Measurements from ENCODE around the gene CMIP. TPM values are rescaled to one million over a fixed set of nuclear protein-coding genes. Genes with fewer than 3 reads are reported as not detected.

CMIP gene
- total and polyA plus RNA-seq, 10 of the 15 experiments (the other 5 are each of a cell fraction or from before 2014, with no cell fraction given) = 1.2 to 43.2 (median 4.4) TPM

- TF ChIP-seq CUX1 (IDR thresholded peaks at IDR 0.05; ENCODE audit: insufficient replicate concordance, low read depth, low read length) (no peak), EED (IDR thresholded peaks at IDR 0.05; ENCODE audit: low read depth) (no peak), BCLAF1 (IDR thresholded peaks at IDR 0.05) (no peak), IRF3 (IDR thresholded peaks at IDR 0.05) (no peak)
Observed at GRCh38 chr16:81595629-81596292, 151.2 kb downstream of the CMIP start (continued).

All from GM12878 (cell line).